IPS-15b (cell line): ENCODE data around the gene MEPE.
"Not testable (repeated sequence)": the region's sequence is repeated elsewhere in the genome, so short reads cannot be mapped to it uniquely, and the experiment has no call there.

Experiments used
- H3K27me3 ChIP-seq: one replicate; pipeline ENCODE4 v1.6.1; 2013; ENCODE audit warnings: low read length; ENCODE audit not compliant: control insufficient read depth, insufficient read depth
- H3K36me3 ChIP-seq: one replicate; pipeline ENCODE4 v1.6.1; 2013; ENCODE audit warnings: low read length; ENCODE audit not compliant: control insufficient read depth, insufficient read depth
- H3K4me1 ChIP-seq: one replicate; pipeline ENCODE4 v1.6.1; 2013; ENCODE audit warnings: mild to moderate bottlenecking, low read length; ENCODE audit not compliant: control insufficient read depth, insufficient read depth
- H3K4me3 ChIP-seq: one replicate; pipeline ENCODE4 v1.5.1; 2013; ENCODE audit warnings: low read depth, low read length
- H3K9ac ChIP-seq: one replicate; pipeline ENCODE4 v1.6.1; 2013; ENCODE audit warnings: low read depth, mild to moderate bottlenecking, low read length
- H3K9me3 ChIP-seq: one replicate; pipeline ENCODE4 v1.6.1; 2013; ENCODE audit warnings: mild to moderate bottlenecking, low read length; ENCODE audit not compliant: control insufficient read depth, insufficient read depth

MEPE gene

GRCh38 chr4:87886083-87886482, 53.3 kb downstream of the MEPE start:
- Histone ChIP-seq H3K9me3 (no peaks in the 10 kb centered on the region), H3K36me3 (no peaks in the 10 kb centered on the region), H3K9ac (no peak overlapping the region), H3K4me3 (no peak overlapping the region), H3K4me1 (no peaks in the 10 kb centered on the region), H3K27me3 (no peaks in the 10 kb centered on the region)

GRCh38 chr4:87890753-87891152, 58.0 kb downstream of the MEPE start:
- H3K9ac ChIP-seq, H3K4me1 ChIP-seq, H3K27me3 ChIP-seq, H3K9me3 ChIP-seq, H3K4me3 ChIP-seq, H3K36me3 ChIP-seq: not testable (repeated sequence)

- Histone ChIP-seq H3K4me3 (no peak overlapping the region), H3K9ac (no peak overlapping the region), H3K36me3 (peaks cover 3% of the 10 kb centered on the region), H3K27me3 (no peaks in the 10 kb centered on the region), H3K4me1 (peaks cover 12% of the 10 kb centered on the region), H3K9me3 (no peaks in the 10 kb centered on the region)
Observed at GRCh38 chr4:87895964-87896621, 63.3 kb downstream of the MEPE start.
